Smooth muscle cell (in vitro differentiated cells): ENCODE data around the gene PATJ. TPM values are rescaled to one million over a fixed set of nuclear protein-coding genes. Genes with fewer than 3 reads are reported as not detected.

Source experiments
- DNase-seq: peaks from one replicate; lab custom pipeline; 2025; ENCODE audit not compliant: unreplicated experiment; lab: John Stamatoyannopoulos, UW
- H2AFZ ChIP-seq: fragments of 200-600 bp; sonication (generic); 2 replicates; pipeline ENCODE4 v1.6.0; 2016; ENCODE audit warnings: antibody characterized with exemption, low read depth, mild to moderate bottlenecking
- H3F3A ChIP-seq: fragments of 200-600 bp; sonication (generic); 2 replicates; pipeline ENCODE4 v1.6.0; 2017; ENCODE audit warnings: antibody characterized with exemption, low read depth
- H3K27ac ChIP-seq: fragments of 200-600 bp; sonication (generic); 2 replicates; pipeline ENCODE4 v1.5.1; 2016; ENCODE audit warnings: low read depth, mild to moderate bottlenecking
- H3K27me3 ChIP-seq: fragments of 200-600 bp; sonication (generic); 2 replicates; pipeline ENCODE4 v1.6.1; 2016; ENCODE audit warnings: low read depth, mild to moderate bottlenecking
- H3K36me3 ChIP-seq: fragments of 200-600 bp; sonication (generic); 2 replicates; pipeline ENCODE4 v1.5.1; 2016; ENCODE audit warnings: low read depth
- H3K4me1 ChIP-seq: fragments of 200-600 bp; sonication (generic); 2 replicates; pipeline ENCODE4 v1.5.1; 2016; ENCODE audit warnings: low read depth
- H3K4me2 ChIP-seq: fragments of 200-600 bp; sonication (generic); 2 replicates; pipeline ENCODE4 v1.6.0; 2016; ENCODE audit warnings: mild to moderate bottlenecking
- H3K4me3 ChIP-seq: fragments of 200-600 bp; sonication (generic); 2 replicates; pipeline ENCODE4 v1.5.1; 2016; ENCODE audit warnings: mild to moderate bottlenecking
- H3K79me2 ChIP-seq: fragments of 200-600 bp; sonication (generic); 2 replicates; pipeline ENCODE4 v1.6.0; 2016; ENCODE audit warnings: low read depth, mild to moderate bottlenecking
- H3K9ac ChIP-seq: fragments of 200-600 bp; sonication (generic); 2 replicates; pipeline ENCODE4 v1.6.0; 2016; ENCODE audit warnings: low read depth
- H3K9me3 ChIP-seq: fragments of 200-600 bp; sonication (generic); replicated peaks from 2 replicates; pipeline ENCODE4 v1.5.1; 2016; ENCODE audit warnings: low read depth
- H4K20me1 ChIP-seq: fragments of 200-600 bp; sonication (generic); 2 replicates; pipeline ENCODE4 v1.6.0; 2016; ENCODE audit warnings: low read depth
- WGBS: methylation state at CpG from one replicate; pipeline ENCODE4 v1.1.7; 2016; ENCODE audit warnings: low lambda C conversion rate; 5-methylcytosine and 5-hydroxymethylcytosine counted together
- polyA plus RNA-seq: library from polyadenylated mRNA; unstranded; fragments of >200 nt; fragmentation: Nextera tagmentation; extraction: Ambion mirVana; gene quantifications from 2 replicates; pipeline ENCODE4 v1.2.1, GENCODE V29; 2016
- total RNA-seq: library from RNA; depleted of rRNA; stranded (reverse); fragments of >200 nt; gene quantifications from 2 replicates; pipeline ENCODE4 v1.2.3, GENCODE V29; 2014
- TF ChIP-seq, protein P1 (sequence below): fragments of 200-600 bp; sonication (generic); IDR thresholded peaks from 2 replicates; pipeline ENCODE4 v1.5.1; 2017; ENCODE audit warnings: borderline replicate concordance, mild to moderate bottlenecking, antibody characterized with exemption; ENCODE audit not compliant: insufficient read depth, poor library complexity, severe bottlenecking

The PATJ gene
- total and polyA plus RNA-seq, 2 experiments from 2014 or later, result 3.5 to 12.3 TPM

DNA sequence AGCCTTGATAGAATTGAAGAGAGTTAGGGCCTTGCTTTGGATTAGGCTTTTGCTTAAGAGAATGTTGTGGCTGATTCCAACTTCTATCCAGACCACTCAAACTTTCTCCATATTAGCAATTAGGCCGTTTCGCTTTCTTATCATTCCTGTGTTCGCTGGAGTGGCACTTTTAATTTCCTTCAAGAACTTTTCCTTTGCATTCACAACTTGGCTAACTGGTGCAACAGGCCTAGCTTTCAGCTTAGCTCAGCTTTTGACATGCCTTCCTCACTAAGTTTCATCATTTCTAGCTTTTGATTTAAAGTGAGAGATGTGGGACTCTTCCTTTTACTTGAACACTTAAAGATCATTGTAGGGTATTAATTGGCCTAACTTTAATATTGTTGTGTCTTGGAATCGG, 268.7 kb downstream of the PATJ start:
- DNase-seq, result no peak
- no peak overlapping the region for H3K9ac ChIP-seq
- H3F3A ChIP-seq, result no peaks in the 10 kb centered on the region

GRCh38 chr1:62012095-62012494, 269.8 kb downstream of the PATJ start:
- WGBS, result 86% methylated on average over 1 of the region's 1 CpG
- no peak overlapping the region for H3K4me2 ChIP-seq
- no peak overlapping the region for H3K27ac ChIP-seq
- no peak overlapping the region for H2AFZ ChIP-seq
- no peak overlapping the region for H3K4me3 ChIP-seq
- no peaks in the 10 kb centered on the region for H3K9me3 ChIP-seq
- H3K4me1 ChIP-seq, result no peaks in the 10 kb centered on the region
- TF ChIP-seq, protein P1, sequence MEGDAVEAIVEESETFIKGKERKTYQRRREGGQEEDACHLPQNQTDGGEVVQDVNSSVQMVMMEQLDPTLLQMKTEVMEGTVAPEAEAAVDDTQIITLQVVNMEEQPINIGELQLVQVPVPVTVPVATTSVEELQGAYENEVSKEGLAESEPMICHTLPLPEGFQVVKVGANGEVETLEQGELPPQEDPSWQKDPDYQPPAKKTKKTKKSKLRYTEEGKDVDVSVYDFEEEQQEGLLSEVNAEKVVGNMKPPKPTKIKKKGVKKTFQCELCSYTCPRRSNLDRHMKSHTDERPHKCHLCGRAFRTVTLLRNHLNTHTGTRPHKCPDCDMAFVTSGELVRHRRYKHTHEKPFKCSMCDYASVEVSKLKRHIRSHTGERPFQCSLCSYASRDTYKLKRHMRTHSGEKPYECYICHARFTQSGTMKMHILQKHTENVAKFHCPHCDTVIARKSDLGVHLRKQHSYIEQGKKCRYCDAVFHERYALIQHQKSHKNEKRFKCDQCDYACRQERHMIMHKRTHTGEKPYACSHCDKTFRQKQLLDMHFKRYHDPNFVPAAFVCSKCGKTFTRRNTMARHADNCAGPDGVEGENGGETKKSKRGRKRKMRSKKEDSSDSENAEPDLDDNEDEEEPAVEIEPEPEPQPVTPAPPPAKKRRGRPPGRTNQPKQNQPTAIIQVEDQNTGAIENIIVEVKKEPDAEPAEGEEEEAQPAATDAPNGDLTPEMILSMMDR, result no peak
- no peaks in the 10 kb centered on the region for H3K79me2 ChIP-seq
- no peaks in the 10 kb centered on the region for H4K20me1 ChIP-seq
- no peaks in the 10 kb centered on the region for H3F3A ChIP-seq
- H3K36me3 ChIP-seq, result no peaks in the 10 kb centered on the region
- no peak for DNase-seq
- no peak overlapping the region for H3K9ac ChIP-seq
- H3K27me3 ChIP-seq, result no peaks in the 10 kb centered on the region

More for the DNA sequence above, 268.7 kb downstream of the PATJ start:
- no peaks in the 10 kb centered on the region for H3K27me3 ChIP-seq
- no peaks in the 10 kb centered on the region for H3K36me3 ChIP-seq
- H3K4me3 ChIP-seq, result no peak overlapping the region
- H3K9me3 ChIP-seq, result no peaks in the 10 kb centered on the region
- H3K27ac ChIP-seq, result no peak overlapping the region
- no peaks in the 10 kb centered on the region for H3K4me1 ChIP-seq
- H3K4me2 ChIP-seq, result no peak overlapping the region
- no peaks in the 10 kb centered on the region for H3K79me2 ChIP-seq
- TF ChIP-seq, protein P1, result no peak
- H4K20me1 ChIP-seq, result no peaks in the 10 kb centered on the region
- 76% methylated on average over 4 of the region's 4 CpGs for WGBS
- H2AFZ ChIP-seq, result no peak overlapping the region

DNA sequence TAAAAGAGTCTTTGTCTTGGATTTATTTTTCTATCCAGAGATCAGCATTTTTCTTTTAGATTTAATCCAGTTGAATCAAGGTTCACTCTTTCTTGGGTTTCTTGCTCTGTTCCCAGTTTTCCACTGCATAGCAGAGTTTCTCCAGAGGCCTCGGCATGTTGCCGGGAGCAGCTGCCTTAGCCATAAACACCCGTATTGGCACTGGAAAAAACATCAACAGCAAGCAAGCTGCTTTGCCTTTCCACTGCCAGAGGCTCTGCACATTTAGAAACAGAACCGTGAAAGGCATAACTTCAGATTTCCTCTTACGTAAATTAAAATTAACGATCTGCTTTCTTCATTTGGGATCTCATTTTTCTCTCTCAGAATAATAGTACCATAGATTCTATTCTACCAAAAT, 270.6 kb downstream of the PATJ start:
- no peaks in the 10 kb centered on the region for H3K79me2 ChIP-seq
- no peak overlapping the region for H3K4me2 ChIP-seq
- H4K20me1 ChIP-seq, result no peaks in the 10 kb centered on the region
- H3K9ac ChIP-seq, result no peak overlapping the region
- no peak for DNase-seq
- H3F3A ChIP-seq, result no peaks in the 10 kb centered on the region
- H2AFZ ChIP-seq, result no peak overlapping the region
- no peaks in the 10 kb centered on the region for H3K9me3 ChIP-seq
- H3K4me3 ChIP-seq, result no peak overlapping the region
- WGBS, result 93% methylated on average over 6 of the region's 6 CpGs
- H3K4me1 ChIP-seq, result no peaks in the 10 kb centered on the region
- no peak overlapping the region for H3K27ac ChIP-seq
- TF ChIP-seq, protein P1, result no peak
- H3K27me3 ChIP-seq, result no peaks in the 10 kb centered on the region
- no peaks in the 10 kb centered on the region for H3K36me3 ChIP-seq

GRCh38 chr1:62013264-62013663, 271.0 kb downstream of the PATJ start:
- no peaks in the 10 kb centered on the region for H4K20me1 ChIP-seq
- DNase-seq, result no peak
- no peak overlapping the region for H2AFZ ChIP-seq
- TF ChIP-seq, protein P1, result no peak
- H3K27ac ChIP-seq, result no peak overlapping the region
- no peak overlapping the region for H3K4me2 ChIP-seq
- no peaks in the 10 kb centered on the region for H3K79me2 ChIP-seq
- no peaks in the 10 kb centered on the region for H3F3A ChIP-seq
- H3K9me3 ChIP-seq, result no peaks in the 10 kb centered on the region
- no peaks in the 10 kb centered on the region for H3K36me3 ChIP-seq
- no peak overlapping the region for H3K9ac ChIP-seq
- H3K4me1 ChIP-seq, result no peaks in the 10 kb centered on the region
- H3K4me3 ChIP-seq, result no peak overlapping the region
- 96% methylated on average over 5 of the region's 5 CpGs for WGBS
- no peaks in the 10 kb centered on the region for H3K27me3 ChIP-seq
